HG03280 (cell line): ENCODE data around the gene PPM1J.
"Not testable (repeated sequence)": the region's sequence is repeated elsewhere in the genome, so short reads cannot be mapped to it uniquely, and the experiment has no call there.

Experiments
- ATAC-seq: cut with Tn5 transposase; IDR thresholded peaks from one replicate; pipeline ENCODE4 v1.9.1; 2021; ENCODE audit warnings: mild to moderate bottlenecking, moderate library complexity; ENCODE audit not compliant: unreplicated experiment

Gene PPM1J

GRCh38 chr1:112715264-112716053 lies at the start of gene PPM1J:
TSS of gene PPM1J (minus strand) at chr1:112715332. CDS start at chr1:112715301, 31 bp downstream.
- ATAC-seq, result peak; percentile 86

- no peak for ATAC-seq
Observed at GRCh38 chr1:112762541-112763500, 47.7 kb upstream of the PPM1J start.

- ATAC-seq, result no peak
Observed at GRCh38 chr1:112761714-112762480, 46.8 kb upstream of the PPM1J start.

GRCh38 chr1:112759228-112759627 lies 44.1 kb upstream of the PPM1J start:
- ATAC-seq, result no peak

GRCh38 chr1:112754116-112754628 lies 39.0 kb upstream of the PPM1J start:
- ATAC-seq, result no peak

GRCh38 chr1:112748396-112748795 lies 33.3 kb upstream of the PPM1J start:
- ATAC-seq, result no peak

- ATAC-seq, result no peak
Observed at GRCh38 chr1:112744009-112744578, 29.0 kb upstream of the PPM1J start.

GRCh38 chr1:112743174-112744008 lies 28.3 kb upstream of the PPM1J start:
- no peak for ATAC-seq

- no peak for ATAC-seq
Observed at GRCh38 chr1:112737573-112737972, 22.4 kb upstream of the PPM1J start.

GRCh38 chr1:112735752-112736151 lies 20.6 kb upstream of the PPM1J start:
- no peak for ATAC-seq

GRCh38 chr1:112731451-112731850 lies 16.3 kb upstream of the PPM1J start:
- no peak for ATAC-seq

GRCh38 chr1:112729909-112730308 lies 14.8 kb upstream of the PPM1J start:
- no peak for ATAC-seq

- not testable (repeated sequence) for ATAC-seq
Observed at GRCh38 chr1:112729011-112729410, 13.9 kb upstream of the PPM1J start.

GRCh38 chr1:112728306-112728971 lies 13.3 kb upstream of the PPM1J start:
- not testable (repeated sequence) for ATAC-seq

- no peak for ATAC-seq
Observed at GRCh38 chr1:112727716-112728115, 12.6 kb upstream of the PPM1J start.

GRCh38 chr1:112724240-112724639 lies 9.1 kb upstream of the PPM1J start:
- ATAC-seq, result not testable (repeated sequence)

GRCh38 chr1:112723511-112723839 lies 8.3 kb upstream of the PPM1J start:
- no peak for ATAC-seq

- no peak for ATAC-seq
Observed at GRCh38 chr1:112722601-112723510, 7.7 kb upstream of the PPM1J start.
